ENCODE data around the gene PDLIM4.

- TF ChIP-seq CTCF (conservative IDR thresholded peaks at IDR 0.05; ENCODE audit: low read length) (no peak), EZH2phosphoT487 (IDR thresholded peaks at IDR 0.05; ENCODE audit: borderline replicate concordance, low read depth, low read length) (no peak)
Observed at GRCh38 chr5:132254321-132254977, 3.0 kb upstream of the PDLIM4 start.

Measured in OCI-LY7 (cell line).